Right lobe of liver (tissue), 6 donors: ENCODE data around the gene P2RX3. TPM values are rescaled to one million over a fixed set of nuclear protein-coding genes. Genes with fewer than 3 reads are reported as not detected.
A peak's percentile ranks its signal among the peaks of the same experiment; 100 is the strongest.

ENCODE experiments used
- ATAC-seq, 4 donors: fragments of 200-7000 bp; cut with Tn5 transposase; one replicate each; pipeline ENCODE4 v1.9.1; 2020; ENCODE audit warnings: mild to moderate bottlenecking in 4 of 4, moderate library complexity in 4 of 4
- DNase-seq, 3 donors: peaks; one replicate each; pipeline ENCODE4 v3.0.0-alpha.2; 2020
- H3K27ac ChIP-seq, 3 donors: fragments of 200-600 bp; one replicate each; pipeline ENCODE4 v1.8.0; 2022
- H3K27me3 ChIP-seq, 2 donors: fragments of 200-600 bp; one replicate each; pipeline ENCODE4 v1.8.0; 2022
- H3K36me3 ChIP-seq, 4 donors: fragments of 200-600 bp; sonication (generic) in 1 of 4; one replicate each; pipeline versions ENCODE4 v1.5.1 to v1.8.0; 2017 to 2022; ENCODE audit warnings: control low read depth in 1 of 4
- H3K4me1 ChIP-seq, 4 donors: fragments of 200-600 bp; sonication (generic) in 1 of 4; one replicate each; pipeline versions ENCODE4 v1.5.1 to v1.8.0; 2017 to 2022; ENCODE audit warnings: control low read depth in 1 of 4
- H3K4me3 ChIP-seq, 3 donors: fragments of 200-600 bp; one replicate each; pipeline ENCODE4 v1.8.0; 2022
- H3K9me3 ChIP-seq, 4 donors: fragments of 200-600 bp; sonication (generic) in 1 of 4; one replicate each; pipeline versions ENCODE4 v1.5.1 to v1.8.0; 2017 to 2022; ENCODE audit warnings: control low read depth in 1 of 4
- CTCF ChIP-seq, 4 donors: fragments of 200-600 bp in 3 of 4; fragments of 450-650 bp in 1 of 4; IDR thresholded peaks; one replicate each; pipeline versions ENCODE4 v1.5.1 to v1.8.0; 2016 to 2022; ENCODE audit warnings: antibody characterized with exemption in 4 of 4, mild to moderate bottlenecking in 2 of 4
- POLR2A ChIP-seq: fragments of 450-650 bp; IDR thresholded peaks from one replicate; pipeline ENCODE4 v1.6.1; 2017; ENCODE audit warnings: antibody characterized with exemption, mild to moderate bottlenecking
- WGBS: methylation state at CpG from one replicate; pipeline ENCODE4 v1.1.6; 2018; ENCODE audit warnings: low coverage, low lambda C conversion rate; ENCODE audit not compliant: insufficient coverage; ENCODE audit errors: missing lambda C conversion rate; 5-methylcytosine and 5-hydroxymethylcytosine counted together
- intact Hi-C, 2 donors: fragments of 100-400 bp; cut with DNase I; formaldehyde crosslinking; loops; one replicate each; pipeline versions ENCODE4 v1.11.2 to v1.14.1; 2022
- total RNA-seq, 6 experiments: library from RNA; depleted of rRNA in 2 of 6; stranded (reverse); fragments of >200 nt in 2 of 6; fragmentation: NEBNext Ultra II Directional in 3 of 6; extraction: Animal tissue kit (Norgen Biotek cat#: 25700) in 3 of 6; gene quantifications; one replicate each; pipeline versions ENCODE4 v1.1.0 to v1.2.4, GENCODE V29; 2016 to 2023
- donor health status: DM: no; HTN: yes; CAD: no.
- donor health status: DM: no; HTN: no; CAD: no.
- donor health status: DM: no; HTN: no; CAD: no.
- donor health status: DM: no; HTN: yes; CAD: no.
- donor health status: DM: no; HTN: yes; CAD: no.

P2RX3 gene
- total RNA-seq, 6 experiments from 2014 or later = 0.63 to 2.1 (median 0.77) TPM; not detected in 2

- peak in 1 of 3 donors; percentile 9 for DNase-seq
- intact Hi-C loops = no loop called here
- no peaks in the 10 kb centered on the region for H3K36me3 ChIP-seq
- no peak overlapping the region for H3K27ac ChIP-seq
- H3K27me3 ChIP-seq = no peaks in the 10 kb centered on the region
- no peak overlapping the region for H3K4me3 ChIP-seq
- ATAC-seq = no peak
- peaks cover 0 to 5% (median 1%) of the 10 kb centered on the region in 4 donors for H3K4me1 ChIP-seq
- no peaks in the 10 kb centered on the region for H3K9me3 ChIP-seq
- 54% methylated on average over 6 of the region's 6 CpGs for WGBS
- no peak for TF ChIP-seq POLR2A
- no peak for TF ChIP-seq CTCF (IDR thresholded peaks at IDR 0.05)
Observed at GRCh38 chr11:57357856-57358255, 19.7 kb downstream of the P2RX3 start.

- intact Hi-C loops = no loop called here
- peak in 1 of 3 donors; percentile 13 for DNase-seq
- no peaks in the 10 kb centered on the region for H3K9me3 ChIP-seq
- H3K27ac ChIP-seq = no peak overlapping the region
- no peak overlapping the region for H3K4me3 ChIP-seq
- H3K27me3 ChIP-seq = no peaks in the 10 kb centered on the region
- H3K36me3 ChIP-seq = no peaks in the 10 kb centered on the region
- WGBS = 64% methylated on average over 7 of the region's 9 CpGs
- TF ChIP-seq CTCF (IDR thresholded peaks at IDR 0.05) = no peak
- TF ChIP-seq POLR2A = no peak
- peaks cover 0 to 5% (median 1%) of the 10 kb centered on the region in 4 donors for H3K4me1 ChIP-seq
- no peak for ATAC-seq
Observed at GRCh38 chr11:57358543-57358961, 20.4 kb downstream of the P2RX3 start.

GRCh38 chr11:57358991-57359390 lies 20.8 kb downstream of the P2RX3 start:
- ATAC-seq (no peak), DNase-seq (peak in 1 of 3 donors; percentile 27)
- no peaks in the 10 kb centered on the region for H3K36me3 ChIP-seq
- no peaks in the 10 kb centered on the region for H3K9me3 ChIP-seq
- intact Hi-C loops = no loop called here
- H3K27me3 ChIP-seq = no peaks in the 10 kb centered on the region
- H3K4me3 ChIP-seq = no peak overlapping the region
- 67% methylated on average over 1 of the region's 9 CpGs for WGBS
- H3K4me1 ChIP-seq = peaks cover 0 to 5% (median 1%) of the 10 kb centered on the region in 4 donors
- TF ChIP-seq CTCF (IDR thresholded peaks at IDR 0.05) (no peak), POLR2A (no peak)
- no peak overlapping the region for H3K27ac ChIP-seq

GRCh38 chr11:57359396-57359795 lies 21.2 kb downstream of the P2RX3 start:
- no CpG with 5 or more reads among the region's 5 CpGs for WGBS
- Histone ChIP-seq H3K27ac (no peak overlapping the region), H3K4me1 (peaks cover 0 to 5% (median 1%) of the 10 kb centered on the region in 4 donors), H3K27me3 (no peaks in the 10 kb centered on the region), H3K36me3 (no peaks in the 10 kb centered on the region), H3K9me3 (no peaks in the 10 kb centered on the region), H3K4me3 (no peak overlapping the region)
- intact Hi-C loops = no loop called here
- peak in 1 of 3 donors; percentile 34 for DNase-seq
- no peak for ATAC-seq
- no peak for TF ChIP-seq POLR2A

- H3K27me3 ChIP-seq = no peaks in the 10 kb centered on the region
- H3K27ac ChIP-seq = no peak overlapping the region
- no peaks in the 10 kb centered on the region for H3K9me3 ChIP-seq
- peaks cover 0 to 5% (median 1%) of the 10 kb centered on the region in 4 donors for H3K4me1 ChIP-seq
- TF ChIP-seq CTCF (IDR thresholded peaks at IDR 0.05) = no peak
- TF ChIP-seq POLR2A = no peak
- intact Hi-C loops = no loop called here
- ATAC-seq = no peak
- no peak for DNase-seq
- no peaks in the 10 kb centered on the region for H3K36me3 ChIP-seq
- WGBS = 72% methylated on average over 3 of the region's 9 CpGs
- H3K4me3 ChIP-seq = no peak overlapping the region
Observed at GRCh38 chr11:57359896-57360690, 21.9 kb downstream of the P2RX3 start.
